ENCODE results near the gene PHLDA3. TPM values are rescaled to one million over a fixed set of nuclear protein-coding genes. Genes with fewer than 3 reads are reported as not detected.

The PHLDA3 gene
- total RNA-seq, 2 donors from 2014 or later = 9.6 to 15.8 TPM

GRCh38 chr1:201504179-201504631 is 35.2 kb upstream of the PHLDA3 start:
- H3K27ac ChIP-seq (ENCODE audit: low read depth, low read length) = peak overlapping the region; percentile 86

GRCh38 chr1:201503397-201504176 is 34.6 kb upstream of the PHLDA3 start:
- Histone ChIP-seq H3K36me3 (ENCODE audit: control insufficient read depth, insufficient read depth, low read length) (no peaks in the 10 kb centered on the region), H3K4me1 (ENCODE audit: control insufficient read depth, insufficient read depth, low read length) (peaks cover 18% of the 10 kb centered on the region), H3K27ac (ENCODE audit: low read depth, low read length) (peak overlapping the region; percentile 86), H3K27me3 (ENCODE audit: control insufficient read depth, insufficient read depth, low read length, poor library complexity, severe bottlenecking) (no peaks in the 10 kb centered on the region), H3K4me3 (ENCODE audit: low read length) (no peak overlapping the region), H3K9me3 (ENCODE audit: control insufficient read depth, low read length) (no peaks in the 10 kb centered on the region), H3K9ac (ENCODE audit: extremely low read depth, low read length, poor library complexity, severe bottlenecking) (no peak overlapping the region)
- DNase-seq = peak; percentile 82
- H3K27me3 Mint-ChIP-seq (ENCODE audit: insufficient read depth) = peaks cover 30% of the 10 kb centered on the region
- 32 to 38% methylated on average over 10 to 13 of the region's 13 CpGs for WGBS, 2 experiments (ENCODE audit: insufficient coverage in 1 of 2, insufficient read length in 1 of 2)
- H3K4me3 Mint-ChIP-seq = no peak overlapping the region
- H3K4me1 Mint-ChIP-seq = peaks cover 45% of the 10 kb centered on the region
- peak overlapping the region; percentile 85 for H3K27ac Mint-ChIP-seq
- H3K9me3 Mint-ChIP-seq = no peaks in the 10 kb centered on the region
- no peaks in the 10 kb centered on the region for H3K36me3 Mint-ChIP-seq (ENCODE audit: low read depth)
- TF ChIP-seq, protein P1, sequence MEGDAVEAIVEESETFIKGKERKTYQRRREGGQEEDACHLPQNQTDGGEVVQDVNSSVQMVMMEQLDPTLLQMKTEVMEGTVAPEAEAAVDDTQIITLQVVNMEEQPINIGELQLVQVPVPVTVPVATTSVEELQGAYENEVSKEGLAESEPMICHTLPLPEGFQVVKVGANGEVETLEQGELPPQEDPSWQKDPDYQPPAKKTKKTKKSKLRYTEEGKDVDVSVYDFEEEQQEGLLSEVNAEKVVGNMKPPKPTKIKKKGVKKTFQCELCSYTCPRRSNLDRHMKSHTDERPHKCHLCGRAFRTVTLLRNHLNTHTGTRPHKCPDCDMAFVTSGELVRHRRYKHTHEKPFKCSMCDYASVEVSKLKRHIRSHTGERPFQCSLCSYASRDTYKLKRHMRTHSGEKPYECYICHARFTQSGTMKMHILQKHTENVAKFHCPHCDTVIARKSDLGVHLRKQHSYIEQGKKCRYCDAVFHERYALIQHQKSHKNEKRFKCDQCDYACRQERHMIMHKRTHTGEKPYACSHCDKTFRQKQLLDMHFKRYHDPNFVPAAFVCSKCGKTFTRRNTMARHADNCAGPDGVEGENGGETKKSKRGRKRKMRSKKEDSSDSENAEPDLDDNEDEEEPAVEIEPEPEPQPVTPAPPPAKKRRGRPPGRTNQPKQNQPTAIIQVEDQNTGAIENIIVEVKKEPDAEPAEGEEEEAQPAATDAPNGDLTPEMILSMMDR (conservative IDR thresholded peaks at IDR 0.05) = no peak

More at GRCh38 chr1:201504179-201504631, 35.2 kb upstream of the PHLDA3 start:
- Histone ChIP-seq H3K4me1 (ENCODE audit: control insufficient read depth, insufficient read depth, low read length) (peaks cover 18% of the 10 kb centered on the region), H3K9me3 (ENCODE audit: control insufficient read depth, low read length) (no peaks in the 10 kb centered on the region), H3K36me3 (ENCODE audit: control insufficient read depth, insufficient read depth, low read length) (no peaks in the 10 kb centered on the region), H3K27me3 (ENCODE audit: control insufficient read depth, insufficient read depth, low read length, poor library complexity, severe bottlenecking) (no peaks in the 10 kb centered on the region), H3K4me3 (ENCODE audit: low read length) (no peak overlapping the region), H3K9ac (ENCODE audit: extremely low read depth, low read length, poor library complexity, severe bottlenecking) (no peak overlapping the region)
- no peak for DNase-seq
- peak overlapping the region; percentile 85 for H3K27ac Mint-ChIP-seq
- 91 to 95% methylated on average over 2 to 3 of the region's 3 CpGs for WGBS, 2 experiments (ENCODE audit: insufficient coverage in 1 of 2, insufficient read length in 1 of 2)
- H3K4me1 Mint-ChIP-seq = peaks cover 45% of the 10 kb centered on the region
- H3K36me3 Mint-ChIP-seq (ENCODE audit: low read depth) = no peaks in the 10 kb centered on the region
- H3K27me3 Mint-ChIP-seq (ENCODE audit: insufficient read depth) = peaks cover 36% of the 10 kb centered on the region
- TF ChIP-seq, protein P1 (conservative IDR thresholded peaks at IDR 0.05) = no peak
- H3K9me3 Mint-ChIP-seq = no peaks in the 10 kb centered on the region
- H3K4me3 Mint-ChIP-seq = no peak overlapping the region

DNA sequence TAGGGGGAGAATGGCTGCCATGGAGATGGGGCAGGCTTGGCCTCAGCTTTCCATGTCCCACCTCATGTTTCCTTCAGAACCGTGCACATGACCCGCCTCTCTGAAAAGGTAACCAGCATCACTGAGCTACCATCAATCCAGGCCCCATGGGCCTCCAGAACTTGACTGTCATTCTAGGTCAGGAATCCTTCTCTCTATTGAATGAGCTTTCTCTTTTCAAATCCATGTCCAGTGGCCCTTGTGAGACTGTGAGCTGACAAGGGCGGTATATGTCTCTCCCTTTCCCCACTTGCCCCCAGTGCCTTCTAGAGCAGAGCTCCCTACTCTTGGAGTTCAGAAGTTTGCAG is 33.5 kb upstream of the PHLDA3 start:
- no peak overlapping the region for H3K27ac ChIP-seq (ENCODE audit: low read depth, low read length)
- peaks cover 19% of the 10 kb centered on the region for H3K27me3 Mint-ChIP-seq (ENCODE audit: insufficient read depth)
- no peaks in the 10 kb centered on the region for H3K27me3 ChIP-seq (ENCODE audit: control insufficient read depth, insufficient read depth, low read length, poor library complexity, severe bottlenecking)
- no peak for DNase-seq
- no peak overlapping the region for H3K4me3 Mint-ChIP-seq
- H3K9me3 Mint-ChIP-seq = no peaks in the 10 kb centered on the region
- TF ChIP-seq, protein P1 (conservative IDR thresholded peaks at IDR 0.05) = no peak
- peaks cover 18% of the 10 kb centered on the region for H3K4me1 ChIP-seq (ENCODE audit: control insufficient read depth, insufficient read depth, low read length)
- H3K36me3 Mint-ChIP-seq (ENCODE audit: low read depth) = no peaks in the 10 kb centered on the region
- no peak overlapping the region for H3K9ac ChIP-seq (ENCODE audit: extremely low read depth, low read length, poor library complexity, severe bottlenecking)
- H3K4me1 Mint-ChIP-seq = peaks cover 45% of the 10 kb centered on the region
- H3K4me3 ChIP-seq (ENCODE audit: low read length) = no peak overlapping the region
- no peaks in the 10 kb centered on the region for H3K36me3 ChIP-seq (ENCODE audit: control insufficient read depth, insufficient read depth, low read length)
- 80 to 88% methylated on average over 2 to 3 of the region's 3 CpGs for WGBS, 2 experiments (ENCODE audit: insufficient coverage in 1 of 2, insufficient read length in 1 of 2)
- H3K27ac Mint-ChIP-seq = no peak overlapping the region
- no peaks in the 10 kb centered on the region for H3K9me3 ChIP-seq (ENCODE audit: control insufficient read depth, low read length)

All from endodermal cell (in vitro differentiated cells).